Lower leg skin (tissue), 4 donors: ENCODE results near the gene FGD3. TPM values are rescaled to one million over a fixed set of nuclear protein-coding genes. Genes with fewer than 3 reads are reported as not detected.

Experiments used
- DNase-seq, 2 donors: peaks; one replicate each; pipeline ENCODE4 v3.0.0-alpha.2; 2019; ENCODE audit warnings: low spot score in 2 of 2
- H3K4me3 ChIP-seq: fragments of 200-600 bp; sonication (generic); 2 replicates; pipeline ENCODE4 v1.5.1; 2017; ENCODE audit warnings: mild to moderate bottlenecking, low read depth; ENCODE audit not compliant: poor library complexity, severe bottlenecking
- CTCF ChIP-seq, 3 donors: fragments of 450-650 bp; IDR thresholded peaks; one replicate each; pipeline ENCODE4 v1.5.1; 2016; ENCODE audit warnings: antibody characterized with exemption in 3 of 3, mild to moderate bottlenecking in 3 of 3, moderate library complexity in 2 of 3
- POLR2A ChIP-seq, 2 donors: fragments of 450-650 bp; IDR thresholded peaks; one replicate each; pipeline ENCODE4 v1.6.1; 2016 to 2017; ENCODE audit warnings: antibody characterized with exemption in 2 of 2, mild to moderate bottlenecking in 1 of 2, moderate library complexity in 1 of 2
- WGBS, 2 donors: methylation state at CpG; one replicate each; pipeline ENCODE4 v1.1.5; 2018; 5-methylcytosine and 5-hydroxymethylcytosine counted together
- intact Hi-C: fragments of 100-400 bp; cut with DNase I; formaldehyde crosslinking; loops from one replicate; pipeline ENCODE4 v1.15.0; 2023; ENCODE audit warnings: low total_unique reads
- total RNA-seq, 4 donors: library from RNA; depleted of rRNA; stranded (reverse); fragments of >200 nt; gene quantifications; one replicate each; pipeline ENCODE4 v1.1.0, GENCODE V29; 2016

The FGD3 gene
- total RNA-seq, 4 donors from 2014 or later: 3.4 to 11.6 (median 5.7) TPM

GRCh38 chr9:93059715-93060578 is 112.6 kb downstream of the FGD3 start:
- intact Hi-C loops: no loop called here
- no peak for DNase-seq
- H3K4me3 ChIP-seq: no peak overlapping the region
- TF ChIP-seq POLR2A (IDR thresholded peaks at IDR 0.05) (no peak), CTCF (IDR thresholded peaks at IDR 0.05) (no peak)
- WGBS, 2 donors: 83 to 89% methylated on average over 5 to 7 of the region's 7 CpGs

- intact Hi-C loops: no loop called here
- TF ChIP-seq CTCF (IDR thresholded peaks at IDR 0.05) (no peak), POLR2A (IDR thresholded peaks at IDR 0.05) (no peak)
- no peak for DNase-seq
- no peak overlapping the region for H3K4me3 ChIP-seq
- WGBS, 2 donors: 85 to 88% methylated on average over 8 of the region's 8 CpGs
Measured at GRCh38 chr9:93060746-93061259, 113.5 kb downstream of the FGD3 start.

- 73 to 94% methylated on average over 4 of the region's 4 CpGs for WGBS, 2 donors
- no peak for DNase-seq
- intact Hi-C loops: no loop called here
- no peak overlapping the region for H3K4me3 ChIP-seq
- TF ChIP-seq CTCF (IDR thresholded peaks at IDR 0.05) (no peak), POLR2A (IDR thresholded peaks at IDR 0.05) (no peak)
Measured at GRCh38 chr9:93061260-93061751, 114.0 kb downstream of the FGD3 start.

GRCh38 chr9:93061791-93062763 is 114.8 kb downstream of the FGD3 start:
- WGBS, 2 donors: 85 to 87% methylated on average over 19 of the region's 19 CpGs
- TF ChIP-seq POLR2A (IDR thresholded peaks at IDR 0.05) (no peak), CTCF (IDR thresholded peaks at IDR 0.05) (no peak)
- intact Hi-C loops: no loop called here
- no peak overlapping the region for H3K4me3 ChIP-seq
- no peak for DNase-seq

- no peak for TF ChIP-seq POLR2A (IDR thresholded peaks at IDR 0.05)
- 67 to 75% methylated on average over 11 to 12 of the region's 12 CpGs for WGBS, 2 donors
- no peak overlapping the region for H3K4me3 ChIP-seq
- intact Hi-C loops: no loop called here
- DNase-seq: peak in 1 of 2 donors; percentile 43
Measured at GRCh38 chr9:93064392-93065134, 117.2 kb downstream of the FGD3 start.
